Transverse colon (tissue), 4 donors: ENCODE data around the gene OTOGL.

Source experiments
- EP300 ChIP-seq: sonication (generic); formaldehyde crosslinking; IDR thresholded peaks from one replicate; pipeline ENCODE4 v1.6.1; 2017; ENCODE audit warnings: antibody characterized with exemption, low read depth
- POLR2A ChIP-seq: fragments of 450-650 bp; IDR thresholded peaks from one replicate; pipeline ENCODE4 v1.6.1; 2016; ENCODE audit warnings: antibody characterized with exemption, mild to moderate bottlenecking, moderate library complexity
- POLR2AphosphoS5 ChIP-seq, 3 donors: sonication (generic); formaldehyde crosslinking; IDR thresholded peaks; one replicate each; pipeline ENCODE4 v1.6.1; 2016; ENCODE audit warnings: antibody characterized with exemption in 3 of 3
- TF ChIP-seq, protein P1 (sequence below), 5 experiments: fragments of 200-600 bp in 3 of 5; fragments of 450-650 bp in 2 of 5; sonication (generic) in 3 of 5; IDR thresholded peaks; 1 replicate in 2 of 5; 2 replicates in 3 of 5; pipeline ENCODE4 v1.5.1; 2016 to 2017; ENCODE audit warnings: antibody characterized with exemption in 5 of 5, inconsistent platforms in 3 of 5, mild to moderate bottlenecking in 2 of 5, moderate library complexity in 1 of 5

DNA sequence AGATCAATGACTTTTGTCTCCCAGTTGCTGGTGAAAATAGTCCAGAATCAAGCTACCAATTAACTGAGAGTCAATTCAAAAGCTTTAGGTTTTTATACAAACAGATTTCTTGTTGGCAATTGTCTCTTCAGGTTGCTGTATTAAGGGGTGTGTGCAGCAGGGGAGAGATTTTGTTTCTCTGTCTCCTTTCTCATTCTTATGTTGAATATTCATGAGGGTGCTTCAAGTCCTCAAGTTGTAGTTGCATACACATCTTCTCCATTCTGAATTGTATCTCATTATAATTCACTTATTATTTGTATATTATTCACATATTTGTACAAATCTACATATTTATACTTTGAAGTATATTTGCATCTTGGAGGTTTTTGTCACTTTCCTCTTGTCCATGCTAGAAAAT, 218.0 kb downstream of the OTOGL start:
- TF ChIP-seq, protein P1, sequence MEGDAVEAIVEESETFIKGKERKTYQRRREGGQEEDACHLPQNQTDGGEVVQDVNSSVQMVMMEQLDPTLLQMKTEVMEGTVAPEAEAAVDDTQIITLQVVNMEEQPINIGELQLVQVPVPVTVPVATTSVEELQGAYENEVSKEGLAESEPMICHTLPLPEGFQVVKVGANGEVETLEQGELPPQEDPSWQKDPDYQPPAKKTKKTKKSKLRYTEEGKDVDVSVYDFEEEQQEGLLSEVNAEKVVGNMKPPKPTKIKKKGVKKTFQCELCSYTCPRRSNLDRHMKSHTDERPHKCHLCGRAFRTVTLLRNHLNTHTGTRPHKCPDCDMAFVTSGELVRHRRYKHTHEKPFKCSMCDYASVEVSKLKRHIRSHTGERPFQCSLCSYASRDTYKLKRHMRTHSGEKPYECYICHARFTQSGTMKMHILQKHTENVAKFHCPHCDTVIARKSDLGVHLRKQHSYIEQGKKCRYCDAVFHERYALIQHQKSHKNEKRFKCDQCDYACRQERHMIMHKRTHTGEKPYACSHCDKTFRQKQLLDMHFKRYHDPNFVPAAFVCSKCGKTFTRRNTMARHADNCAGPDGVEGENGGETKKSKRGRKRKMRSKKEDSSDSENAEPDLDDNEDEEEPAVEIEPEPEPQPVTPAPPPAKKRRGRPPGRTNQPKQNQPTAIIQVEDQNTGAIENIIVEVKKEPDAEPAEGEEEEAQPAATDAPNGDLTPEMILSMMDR (IDR thresholded peaks at IDR 0.05), result no peak
- TF ChIP-seq POLR2AphosphoS5 (IDR thresholded peaks at IDR 0.05) (no peak), POLR2A (no peak), EP300 (no peak)
